Measurements from ENCODE around the gene NPC2.

Gene NPC2

GRCh38 chr14:74492776-74493342, at the start of gene NPC2:
Gene NPC2, minus strand, starts transcription at chr14:74493305. Its CDS starts 31 bp downstream, at chr14:74493274.
- TF ChIP-seq, protein P1, sequence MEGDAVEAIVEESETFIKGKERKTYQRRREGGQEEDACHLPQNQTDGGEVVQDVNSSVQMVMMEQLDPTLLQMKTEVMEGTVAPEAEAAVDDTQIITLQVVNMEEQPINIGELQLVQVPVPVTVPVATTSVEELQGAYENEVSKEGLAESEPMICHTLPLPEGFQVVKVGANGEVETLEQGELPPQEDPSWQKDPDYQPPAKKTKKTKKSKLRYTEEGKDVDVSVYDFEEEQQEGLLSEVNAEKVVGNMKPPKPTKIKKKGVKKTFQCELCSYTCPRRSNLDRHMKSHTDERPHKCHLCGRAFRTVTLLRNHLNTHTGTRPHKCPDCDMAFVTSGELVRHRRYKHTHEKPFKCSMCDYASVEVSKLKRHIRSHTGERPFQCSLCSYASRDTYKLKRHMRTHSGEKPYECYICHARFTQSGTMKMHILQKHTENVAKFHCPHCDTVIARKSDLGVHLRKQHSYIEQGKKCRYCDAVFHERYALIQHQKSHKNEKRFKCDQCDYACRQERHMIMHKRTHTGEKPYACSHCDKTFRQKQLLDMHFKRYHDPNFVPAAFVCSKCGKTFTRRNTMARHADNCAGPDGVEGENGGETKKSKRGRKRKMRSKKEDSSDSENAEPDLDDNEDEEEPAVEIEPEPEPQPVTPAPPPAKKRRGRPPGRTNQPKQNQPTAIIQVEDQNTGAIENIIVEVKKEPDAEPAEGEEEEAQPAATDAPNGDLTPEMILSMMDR (IDR thresholded peaks at IDR 0.05): no peak

DNA sequence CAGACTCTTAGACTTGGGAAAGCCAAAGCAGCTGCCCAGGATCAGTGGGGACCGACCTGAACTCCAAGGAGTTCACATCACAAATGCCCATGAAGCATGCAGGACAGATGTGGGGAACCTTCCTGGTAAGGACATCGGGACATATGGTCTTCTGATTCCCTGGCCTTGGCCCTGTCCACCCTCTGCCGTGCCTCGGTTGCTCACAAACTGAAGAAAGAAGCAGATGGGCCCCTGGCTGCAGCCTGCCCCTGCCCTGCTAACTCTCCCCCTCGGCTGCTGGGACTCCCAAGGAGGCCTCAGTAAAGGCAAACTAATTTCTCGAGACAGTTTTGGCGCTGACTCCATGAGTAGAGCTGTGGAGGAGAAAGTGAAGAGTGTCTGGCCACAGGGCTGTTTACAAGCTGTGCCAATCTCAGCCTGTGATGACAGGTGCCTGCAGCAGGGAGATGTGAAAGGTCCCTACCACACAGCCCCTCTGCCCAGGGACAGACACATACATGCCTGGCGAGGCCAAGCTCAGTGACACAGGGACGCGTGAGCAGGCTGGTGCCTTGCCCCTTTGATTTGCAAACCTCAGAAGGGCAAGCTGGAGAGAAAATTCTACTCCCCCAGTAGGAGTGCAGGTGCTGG, 49.1 kb upstream of the NPC2 start:
- TF ChIP-seq, protein P1 (IDR thresholded peaks at IDR 0.05): no peak

DNA sequence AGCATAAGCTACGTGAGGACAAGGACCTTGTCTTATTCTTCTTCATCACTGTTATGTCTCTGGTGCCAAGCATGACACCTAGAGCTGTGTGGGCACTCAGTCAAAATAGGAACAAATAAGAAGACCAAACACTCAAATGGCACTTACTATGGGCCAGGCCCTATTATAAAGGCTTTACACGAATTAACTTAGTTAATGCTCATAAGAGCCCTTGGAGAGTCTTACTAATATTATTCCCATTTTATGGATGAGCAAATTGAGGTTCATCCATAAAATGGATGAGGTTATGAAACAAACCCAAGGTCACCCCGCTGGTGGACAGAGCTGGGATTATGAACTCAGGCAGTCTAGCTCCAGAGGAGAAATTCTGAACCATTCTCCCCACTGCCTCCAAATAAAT, 48.1 kb upstream of the NPC2 start:
- TF ChIP-seq, protein P1 (IDR thresholded peaks at IDR 0.05): no peak

DNA sequence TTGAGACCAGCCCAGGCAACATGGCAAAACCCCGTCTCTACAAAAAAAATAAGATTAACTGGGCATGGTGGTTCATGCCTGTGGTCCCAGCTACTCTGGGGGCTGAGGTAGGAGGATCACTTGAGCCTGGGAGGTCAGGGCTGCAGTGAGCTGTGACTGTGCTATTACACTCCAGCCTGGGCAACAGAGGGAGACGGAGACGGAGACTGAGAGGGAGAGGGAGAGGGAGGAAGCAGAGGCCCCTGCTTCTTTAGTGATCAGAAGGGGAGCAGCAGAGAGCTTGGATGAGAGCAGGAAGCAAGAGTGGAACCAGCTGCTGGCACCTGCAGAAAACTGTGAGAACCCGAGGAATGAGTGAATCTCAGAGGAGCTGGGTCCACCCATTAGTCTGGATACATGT, 46.4 kb upstream of the NPC2 start:
- TF ChIP-seq, protein P1 (IDR thresholded peaks at IDR 0.05): no peak

DNA sequence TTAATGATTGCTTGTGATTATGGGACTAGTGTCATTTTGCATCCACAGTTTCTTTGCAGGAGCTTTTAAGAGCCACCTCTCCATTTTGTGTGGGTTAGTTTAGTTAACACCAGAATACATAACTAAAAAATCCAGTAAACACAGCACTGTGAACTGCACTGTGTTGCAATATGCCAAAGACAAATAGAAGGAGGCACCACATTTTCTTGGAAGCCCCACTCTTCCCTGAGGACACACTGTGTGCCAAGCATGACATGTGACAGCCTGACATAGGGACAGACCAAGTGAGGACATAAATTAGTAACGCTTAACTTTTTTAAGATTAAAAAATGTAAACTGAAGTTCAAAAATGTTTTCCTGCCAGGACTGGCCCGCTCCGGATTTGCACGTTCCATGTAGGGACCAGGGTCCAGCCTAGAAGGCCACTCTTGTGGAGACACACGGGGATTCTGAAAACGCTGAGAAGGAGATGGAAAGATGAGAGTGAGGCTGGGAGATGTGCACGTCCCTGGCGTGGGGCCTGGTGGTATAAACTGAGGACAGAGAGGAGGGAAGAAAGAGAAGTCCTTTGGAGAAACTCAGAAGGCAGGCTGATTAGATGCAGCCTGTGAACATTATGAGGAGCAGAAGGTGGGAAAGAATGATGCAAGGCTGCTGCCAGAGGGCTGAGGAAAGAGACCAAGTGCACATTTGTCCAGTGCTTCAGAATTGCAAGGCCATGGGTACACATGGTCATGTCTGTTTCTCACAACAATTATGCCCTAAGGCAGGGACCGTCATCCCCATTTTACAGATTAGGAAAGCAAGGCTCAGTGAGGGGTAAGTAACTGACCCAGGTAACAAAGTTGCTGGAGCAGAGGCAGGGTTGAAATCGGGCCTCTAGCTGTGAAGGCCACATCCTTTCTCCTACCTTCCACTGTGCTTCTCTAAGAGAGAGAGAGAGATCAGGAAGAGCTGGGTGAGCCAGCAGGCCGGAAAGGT, 45.6 kb upstream of the NPC2 start:
- TF ChIP-seq, protein P1 (IDR thresholded peaks at IDR 0.05): no peak

GRCh38 chr14:74535756-74536325, 42.7 kb upstream of the NPC2 start:
- TF ChIP-seq, protein P1 (IDR thresholded peaks at IDR 0.05): no peak

DNA sequence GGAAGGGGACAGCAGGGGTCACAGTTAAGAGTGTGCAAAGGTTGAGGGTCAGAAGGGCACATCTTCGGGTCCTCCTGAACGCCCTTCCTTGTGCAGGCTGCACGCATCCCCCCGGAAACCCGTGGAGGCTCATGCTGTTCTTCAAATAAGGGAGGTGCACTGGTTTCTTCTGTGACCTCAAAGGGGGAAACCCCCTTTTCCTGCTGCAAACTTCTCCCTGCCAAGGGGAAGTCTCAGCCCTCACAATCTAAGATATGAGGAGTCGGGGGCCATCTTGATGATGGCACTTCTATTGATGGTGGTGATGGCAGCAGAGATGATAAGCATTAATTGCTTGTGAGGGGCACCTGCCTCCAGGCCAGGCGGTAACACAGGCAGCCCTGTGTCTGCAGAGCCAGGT, 40.5 kb upstream of the NPC2 start:
- TF ChIP-seq, protein P1 (IDR thresholded peaks at IDR 0.05): no peak

Measured in LNCAP (cell line).